HG03521 (cell line): Measurements from ENCODE around the gene AIFM2.
"Not testable (repeated sequence)": the region's sequence is repeated elsewhere in the genome, so short reads cannot be mapped to it uniquely, and the experiment has no call there.

Experiments
- ATAC-seq: cut with Tn5 transposase; IDR thresholded peaks from one replicate; pipeline ENCODE4 v1.9.1; 2021; ENCODE audit warnings: mild to moderate bottlenecking, moderate library complexity; ENCODE audit not compliant: unreplicated experiment

The AIFM2 gene

DNA sequence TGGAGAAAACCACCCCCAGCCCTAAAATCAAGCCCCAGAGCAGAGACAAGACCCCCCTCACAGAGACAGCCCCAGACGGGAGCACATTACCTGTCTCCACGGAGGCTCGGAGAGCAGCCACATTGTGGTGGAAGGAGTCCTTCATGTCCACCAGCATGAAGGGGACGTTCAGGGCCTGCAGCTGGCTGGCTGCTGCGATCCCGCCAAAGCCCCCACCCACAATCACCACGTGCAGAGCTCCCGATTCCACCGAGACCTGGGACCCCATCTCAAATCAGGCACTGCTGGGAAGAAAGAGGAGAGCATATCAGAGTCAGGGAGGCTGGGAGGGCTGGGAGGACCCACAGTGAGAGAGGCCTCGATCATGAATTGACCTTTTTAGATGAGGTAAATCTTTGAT lies 8.8 kb downstream of the AIFM2 start:
- ATAC-seq = no peak

DNA sequence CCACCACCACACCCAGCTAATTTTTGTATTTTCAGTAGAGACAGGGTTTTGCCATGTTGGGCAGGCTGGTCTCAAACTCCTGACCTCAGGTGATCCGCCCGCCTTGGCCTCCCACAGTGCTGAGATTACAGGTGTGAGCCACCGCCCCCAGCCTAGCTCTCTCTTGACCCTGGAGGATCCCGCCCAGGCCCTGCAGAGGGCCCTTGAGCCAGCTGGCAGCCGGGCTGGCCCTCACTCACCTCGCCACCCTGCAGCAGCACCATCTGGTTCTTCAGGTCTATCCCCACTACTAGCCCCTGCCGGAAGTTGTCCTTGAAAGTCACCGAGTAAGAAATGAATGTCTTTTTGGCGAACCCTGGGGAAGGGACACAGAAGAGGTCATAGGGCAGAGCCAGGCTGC lies 9.5 kb downstream of the AIFM2 start:
- not testable (repeated sequence) for ATAC-seq

DNA sequence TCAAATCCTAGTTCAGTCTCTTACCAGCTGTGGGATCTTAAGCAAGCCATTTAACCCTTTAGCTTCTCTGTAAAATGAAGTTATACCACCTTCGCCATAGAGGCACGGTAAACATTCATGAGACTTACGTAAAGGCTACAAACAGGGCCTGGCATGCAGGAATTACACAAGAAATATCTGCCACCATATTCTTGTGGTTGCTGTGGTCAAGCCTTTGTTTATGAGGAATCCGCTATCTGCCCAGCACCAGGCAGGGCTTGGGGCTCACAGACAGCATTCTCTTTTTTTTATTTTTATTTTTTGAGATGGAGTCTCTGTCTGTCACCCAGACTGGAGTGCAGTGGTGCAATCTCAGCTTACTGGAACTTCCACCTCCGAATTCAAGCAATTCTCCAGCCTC lies 9.9 kb downstream of the AIFM2 start:
- ATAC-seq = no peak

DNA sequence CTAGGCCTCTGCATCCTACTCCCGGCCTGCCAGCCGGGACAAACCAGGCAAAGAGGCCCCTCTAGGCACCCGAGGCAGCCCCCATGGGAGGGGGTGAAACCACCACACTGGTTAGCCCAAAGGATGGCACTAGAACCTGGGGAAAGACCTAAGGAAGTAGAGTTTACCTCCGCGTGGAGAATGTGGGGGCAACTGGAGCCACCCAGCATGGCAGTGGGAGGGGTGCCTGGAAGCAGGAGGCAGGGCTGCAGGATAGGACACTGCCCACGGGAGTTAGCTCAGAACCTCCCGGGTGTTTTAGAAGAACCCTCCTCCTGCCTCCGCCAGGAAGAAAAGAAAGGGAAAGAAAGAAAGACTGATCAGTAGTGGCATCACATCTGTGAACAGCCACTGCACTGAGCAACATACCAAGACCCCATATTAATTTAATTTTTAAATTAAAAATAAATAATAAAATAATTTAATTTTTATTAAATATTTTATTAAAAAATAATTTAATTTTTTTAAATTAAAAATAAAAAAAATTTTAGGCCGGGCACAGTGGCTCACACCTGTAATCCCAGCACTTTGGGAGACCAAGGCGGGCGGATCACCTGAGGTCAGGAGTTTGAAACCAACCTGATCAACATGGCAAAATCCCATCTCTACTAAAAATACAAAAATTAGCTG lies 11.2 kb downstream of the AIFM2 start:
- ATAC-seq = no peak

DNA sequence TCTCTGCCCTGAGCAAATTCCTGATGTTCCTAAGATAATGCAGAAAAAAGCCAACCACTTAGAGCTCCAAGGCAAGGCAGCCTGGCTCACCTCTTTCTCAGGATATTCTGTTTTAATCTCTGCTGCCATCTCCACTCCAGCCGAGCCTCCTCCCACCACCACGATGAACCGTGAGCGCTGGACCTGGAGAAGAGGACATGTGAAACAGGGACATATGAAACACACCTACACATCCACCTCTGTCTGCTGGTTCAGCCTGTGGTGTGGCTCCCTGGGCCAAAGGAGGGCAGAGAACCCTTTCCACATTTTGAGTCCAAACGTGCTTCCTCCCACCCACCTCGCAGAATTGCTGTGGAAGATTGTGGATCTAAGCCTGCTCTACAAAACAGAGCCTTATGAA lies 12.2 kb downstream of the AIFM2 start:
- ATAC-seq = no peak

DNA sequence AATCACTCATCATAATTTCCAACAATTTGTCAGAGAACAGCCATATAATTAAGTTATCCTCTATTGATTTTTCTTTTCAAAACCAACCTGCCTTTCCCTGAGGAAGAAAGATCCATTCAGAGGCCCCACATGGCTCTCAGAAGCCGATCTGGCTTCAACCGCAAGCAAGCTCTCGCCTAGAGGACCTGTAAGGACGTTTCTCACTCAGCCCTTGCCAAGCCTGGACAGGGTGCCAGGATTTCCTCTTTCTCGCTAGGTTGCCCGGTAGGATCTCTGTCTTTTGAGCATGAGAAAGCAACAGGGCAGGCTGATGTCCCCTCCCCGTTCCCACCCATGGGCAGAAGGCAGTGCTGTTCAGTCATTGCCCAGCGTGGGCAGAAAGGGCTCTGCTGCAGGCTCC lies 13.0 kb downstream of the AIFM2 start:
- no peak for ATAC-seq

DNA sequence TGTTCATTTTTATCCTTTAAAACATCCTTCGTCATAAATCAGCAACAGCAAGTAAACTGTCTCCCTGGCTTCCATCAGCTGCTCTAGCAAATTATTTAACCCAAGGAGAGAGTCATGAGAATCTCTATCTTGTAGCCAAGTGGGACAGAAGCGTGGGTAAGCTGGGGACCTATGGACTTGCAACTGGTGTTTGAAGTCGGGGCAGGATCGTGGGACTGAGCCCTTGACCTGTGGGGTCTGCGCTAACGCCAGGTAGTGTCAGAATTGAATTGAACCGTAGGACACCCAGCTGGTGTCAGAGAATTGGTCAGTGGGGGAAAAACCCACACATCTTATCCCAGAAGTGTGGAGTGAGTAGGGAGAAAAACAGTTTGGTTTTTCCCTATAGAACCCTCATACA lies 13.4 kb downstream of the AIFM2 start:
- no peak for ATAC-seq

DNA sequence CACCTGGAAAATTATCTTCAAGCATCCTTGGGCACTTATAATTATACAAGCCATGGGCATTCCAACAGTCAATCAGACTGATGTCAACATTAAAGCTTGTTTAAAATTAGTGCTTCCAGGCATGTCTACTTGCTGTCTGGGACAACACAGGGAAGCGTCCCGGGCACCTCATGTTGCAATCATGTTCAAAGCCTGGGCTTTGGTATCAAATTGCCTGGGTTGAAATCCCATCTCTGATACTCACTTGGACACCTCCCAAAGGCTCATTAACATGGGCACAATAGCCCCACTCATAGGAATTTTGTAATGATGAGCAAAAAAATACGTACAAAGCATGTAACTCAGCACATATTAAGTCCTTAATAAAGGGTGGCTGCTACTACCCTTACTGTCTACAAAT lies 14.4 kb downstream of the AIFM2 start:
- no peak for ATAC-seq

DNA sequence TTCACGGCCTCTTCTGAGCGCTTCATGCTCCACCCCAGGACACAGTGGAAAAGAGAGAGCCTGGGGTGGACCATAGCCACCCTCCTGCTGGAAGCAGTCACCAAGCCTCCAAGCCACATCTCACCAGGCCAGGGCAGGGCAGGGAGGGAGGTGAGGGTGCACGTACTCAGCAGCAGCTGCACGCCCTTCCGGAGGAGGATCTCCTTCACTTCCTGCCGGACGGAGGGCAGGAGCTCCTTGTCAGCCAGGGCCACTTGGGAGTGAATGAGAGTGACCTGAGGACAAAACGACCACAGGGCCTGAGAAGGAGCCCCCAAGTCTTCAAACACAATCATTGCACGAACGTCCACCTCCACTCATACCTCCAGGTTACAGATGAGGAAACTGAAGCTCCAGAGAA lies 15.0 kb downstream of the AIFM2 start:
- no peak for ATAC-seq

DNA sequence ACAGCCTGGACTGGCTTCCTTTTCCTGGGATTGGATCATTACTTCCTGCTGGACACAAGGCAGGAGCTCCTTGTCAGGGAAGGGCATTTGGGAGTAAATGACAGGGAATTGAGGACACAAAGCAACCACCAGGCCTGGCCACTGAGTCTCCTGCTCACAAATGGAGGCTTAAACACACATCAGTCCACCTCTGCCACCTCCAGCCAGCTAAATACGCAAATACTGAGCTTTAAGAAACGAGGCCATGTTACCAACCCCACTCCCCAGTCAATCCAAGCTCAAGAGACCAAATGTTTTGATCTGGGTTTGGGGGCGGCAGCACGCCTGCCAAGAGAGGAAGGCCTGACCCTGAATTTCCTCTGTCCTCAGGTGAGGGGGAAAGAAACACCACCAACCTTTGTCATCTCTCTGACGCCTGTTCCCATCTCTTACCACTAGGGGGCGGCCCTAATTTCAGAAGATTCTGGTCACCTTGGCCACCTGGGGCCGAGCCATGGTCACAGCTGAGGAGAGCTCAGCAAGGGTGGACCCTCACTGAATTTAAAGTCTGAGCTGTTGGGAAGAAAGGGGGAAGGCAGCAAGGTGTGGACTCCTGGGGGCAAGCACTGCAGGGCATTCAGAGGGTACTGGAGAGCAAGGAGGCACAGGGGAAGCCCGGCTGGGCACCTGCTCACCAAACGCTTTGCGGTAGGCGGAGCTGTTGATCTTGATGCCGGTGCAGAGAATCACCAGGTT lies 16.5 kb downstream of the AIFM2 start:
- ATAC-seq = no peak

DNA sequence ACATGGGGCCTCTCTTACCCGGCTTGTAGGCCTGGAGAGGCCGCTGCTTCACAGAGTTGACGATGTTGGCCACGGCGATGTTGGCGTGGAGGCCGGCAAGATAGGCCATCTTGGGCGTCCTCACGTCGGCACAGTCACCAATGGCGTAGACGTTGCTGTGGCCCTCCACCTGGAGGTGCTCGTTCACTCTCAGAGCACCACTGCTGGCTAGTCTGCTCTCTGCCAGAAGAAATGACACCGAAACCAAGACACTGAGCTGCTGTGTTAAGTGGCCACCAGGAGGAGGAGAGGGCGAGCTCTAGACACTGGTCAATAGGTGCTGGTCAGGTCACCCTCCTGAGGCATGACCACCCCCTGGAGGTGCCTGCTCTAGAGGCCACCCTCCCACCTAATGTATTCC lies 17.7 kb downstream of the AIFM2 start:
- ATAC-seq = no peak

DNA sequence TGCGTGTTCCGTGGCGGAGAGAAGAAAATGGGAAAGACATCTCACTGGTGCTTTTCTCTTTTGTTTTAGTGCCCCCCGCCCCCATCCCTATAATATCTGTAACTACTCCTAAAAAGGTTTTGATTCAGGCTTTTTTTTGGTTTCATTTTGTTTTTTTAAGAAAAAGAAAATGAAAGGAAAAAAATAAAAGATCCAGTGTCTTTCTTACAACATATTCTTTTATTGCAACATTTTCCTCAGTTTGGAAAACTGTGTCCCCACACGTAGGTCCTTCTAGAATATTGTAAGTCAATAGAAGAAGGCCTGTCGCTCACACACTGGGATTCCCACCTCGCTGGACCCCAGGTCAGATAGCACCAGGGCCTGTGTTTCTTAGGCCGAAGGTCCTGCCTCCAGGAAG lies 20.6 kb downstream of the AIFM2 start:
- no peak for ATAC-seq

DNA sequence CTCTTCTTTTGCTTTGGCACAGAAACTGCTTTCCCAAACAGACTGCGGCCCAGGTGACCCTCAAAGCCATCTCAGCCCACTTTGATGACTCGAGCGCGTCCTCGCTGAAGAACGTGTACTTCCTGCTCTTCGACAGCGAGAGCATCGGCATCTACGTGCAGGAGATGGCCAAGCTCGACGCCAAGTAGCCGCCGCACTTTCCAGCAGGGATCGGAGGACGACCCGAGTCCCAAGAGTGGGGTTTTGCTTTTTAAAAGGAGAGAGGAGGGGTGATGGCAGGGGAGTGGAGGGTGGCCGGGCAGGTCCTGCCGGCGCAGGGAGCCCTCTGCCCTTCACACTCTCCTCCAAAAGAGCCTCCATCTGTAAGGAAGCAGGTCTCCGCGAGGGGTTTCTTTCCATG lies 21.1 kb downstream of the AIFM2 start:
- ATAC-seq = no peak

DNA sequence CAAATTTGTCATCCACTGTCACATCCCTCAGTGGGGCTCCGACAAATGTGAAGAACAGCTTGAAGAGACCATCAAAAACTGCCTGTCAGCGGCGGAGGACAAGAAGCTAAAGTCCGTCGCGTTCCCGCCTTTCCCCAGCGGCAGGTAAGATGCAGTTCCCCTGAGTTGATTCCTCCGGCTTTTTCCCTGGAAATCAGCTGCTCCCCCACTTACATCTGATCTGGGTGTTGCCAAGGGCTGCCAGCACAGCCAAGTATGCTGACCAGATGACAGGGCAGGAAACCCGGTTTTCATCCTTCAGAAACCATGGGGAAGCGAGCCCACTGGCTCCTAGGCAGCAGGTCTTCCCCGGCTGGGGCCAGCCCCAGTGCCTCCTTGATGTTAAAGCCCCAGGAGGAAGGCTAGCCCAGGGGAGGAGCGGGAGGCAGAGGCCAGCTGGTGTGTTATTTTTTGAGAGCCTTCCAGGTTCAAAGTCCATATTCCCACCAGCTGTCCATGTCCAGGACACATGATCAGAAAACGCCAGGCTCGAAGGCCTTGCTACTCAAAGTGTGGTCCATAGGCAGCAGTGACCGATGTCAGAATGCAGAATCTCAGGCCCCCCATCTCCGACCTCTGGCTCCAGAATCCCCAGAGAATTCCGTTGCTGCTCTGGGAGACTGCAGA lies 23.4 kb downstream of the AIFM2 start:
- ATAC-seq = no peak

DNA sequence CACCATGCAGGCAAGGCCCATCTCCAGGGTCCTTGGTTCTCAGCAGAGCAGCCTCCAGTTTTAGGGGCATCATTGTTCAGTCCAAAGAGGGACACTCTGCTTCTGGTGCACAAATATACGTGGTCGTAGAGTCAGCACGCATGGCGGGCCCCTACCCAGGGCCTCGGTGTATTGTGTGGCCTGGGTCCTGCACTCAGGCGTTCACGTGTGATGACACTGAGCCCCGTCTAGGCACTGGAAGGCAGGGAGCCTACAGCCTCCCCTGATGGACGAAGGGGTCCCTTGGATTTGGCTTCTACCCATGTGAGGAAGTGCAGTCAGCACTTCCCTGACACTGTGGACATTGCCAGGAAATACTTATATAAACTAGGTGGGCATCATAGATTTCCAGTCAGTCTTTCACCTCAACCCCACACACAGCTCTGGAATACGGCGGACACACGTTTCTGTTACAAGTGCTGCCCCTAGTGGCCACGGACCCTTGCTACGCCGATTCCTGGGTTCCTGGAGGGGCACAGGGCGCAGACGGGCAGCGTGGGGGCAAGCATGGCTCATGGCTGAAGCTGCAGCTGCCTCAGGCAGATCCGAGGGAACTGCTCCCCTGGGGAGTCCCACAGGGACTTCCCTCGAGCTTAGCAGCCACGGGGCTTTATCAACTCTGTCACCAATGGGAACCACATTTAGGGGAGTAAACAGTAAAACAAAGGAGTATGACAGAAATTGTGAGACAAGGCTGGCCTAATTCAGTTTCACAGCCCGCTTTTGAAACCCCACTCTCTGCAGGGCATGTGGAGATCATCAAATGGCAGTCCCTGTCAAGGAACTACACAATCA lies 25.4 kb downstream of the AIFM2 start:
- ATAC-seq = no peak

DNA sequence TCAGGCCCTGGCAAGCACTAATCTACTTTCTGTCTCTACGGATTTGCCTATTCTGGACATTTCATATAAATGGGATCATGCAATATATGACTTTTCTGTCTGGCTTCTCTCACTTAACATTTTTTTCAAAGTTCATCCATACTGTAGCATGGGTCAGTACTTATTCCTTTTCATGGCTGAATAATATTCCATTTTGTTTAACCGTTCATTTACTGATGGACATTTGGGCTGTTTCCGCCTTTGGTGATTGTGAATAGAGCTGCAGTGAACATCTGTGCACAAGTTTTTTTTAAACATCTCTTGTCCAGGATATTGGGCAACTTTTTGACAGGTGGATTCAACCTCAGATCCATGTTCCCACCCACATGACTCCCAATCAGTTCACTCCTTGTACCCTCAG lies 31.0 kb downstream of the AIFM2 start:
- no peak for ATAC-seq

DNA sequence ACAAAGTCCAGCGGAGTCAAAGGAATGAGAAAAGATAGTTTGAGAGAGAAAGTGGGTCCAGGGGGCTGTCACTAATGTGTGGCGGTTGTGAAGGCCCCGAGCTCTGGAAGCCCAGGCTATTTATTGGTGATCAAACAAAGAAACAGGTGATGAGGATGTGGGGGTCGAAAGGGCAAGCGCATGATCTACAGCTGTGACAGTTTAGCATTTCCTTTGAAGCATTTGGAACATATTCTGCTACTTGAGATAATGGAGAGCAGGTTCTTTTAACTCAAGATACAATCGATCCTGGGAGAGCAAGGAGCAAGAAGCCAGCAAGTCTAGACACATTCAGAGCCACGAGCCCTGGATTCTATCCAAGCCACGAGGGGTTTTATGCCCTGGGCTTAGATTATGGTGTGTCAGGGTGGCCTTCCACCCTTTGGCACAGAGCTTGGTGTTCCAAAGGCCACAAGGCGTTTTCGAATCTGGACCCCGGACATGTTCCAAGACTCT lies 31.5 kb downstream of the AIFM2 start:
- not testable (repeated sequence) for ATAC-seq

DNA sequence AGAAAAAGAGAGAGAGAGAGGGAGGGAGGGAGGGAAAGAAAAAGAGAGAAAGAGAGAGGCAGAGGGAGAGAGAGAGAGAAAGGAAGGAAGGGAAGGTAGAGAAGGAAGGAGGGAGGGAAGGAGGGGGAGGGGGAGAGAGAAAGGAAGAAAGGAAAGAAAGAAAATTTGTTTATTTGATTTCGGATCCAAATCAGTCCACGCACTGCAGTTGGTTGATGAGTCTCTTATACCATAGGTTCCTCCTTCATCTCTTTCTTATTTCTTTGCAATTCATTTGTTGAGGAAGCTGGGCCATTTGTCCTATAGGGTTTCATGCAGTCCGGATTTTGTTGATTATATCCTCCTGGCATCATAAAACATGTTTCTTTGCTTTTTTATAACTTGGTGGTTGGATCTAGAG lies 34.4 kb downstream of the AIFM2 start:
- no peak for ATAC-seq

DNA sequence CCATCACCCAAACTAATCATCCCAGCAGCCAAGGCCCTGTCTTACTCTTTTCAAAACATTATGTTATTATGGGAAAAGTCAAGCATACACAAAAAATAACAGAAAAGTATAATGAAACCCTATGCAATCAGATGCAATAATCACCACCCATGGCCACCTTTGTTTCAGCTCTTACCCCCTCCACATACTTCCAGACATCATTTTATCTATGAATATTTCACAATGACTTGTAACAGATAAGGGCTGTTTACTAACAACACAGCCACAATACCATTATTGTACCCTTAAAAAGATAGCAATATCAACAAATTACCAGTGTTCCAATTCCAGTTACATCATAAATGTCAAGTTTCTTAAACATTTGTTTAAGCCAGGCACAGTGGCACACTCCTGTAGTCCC lies 35.2 kb downstream of the AIFM2 start:
- no peak for ATAC-seq

DNA sequence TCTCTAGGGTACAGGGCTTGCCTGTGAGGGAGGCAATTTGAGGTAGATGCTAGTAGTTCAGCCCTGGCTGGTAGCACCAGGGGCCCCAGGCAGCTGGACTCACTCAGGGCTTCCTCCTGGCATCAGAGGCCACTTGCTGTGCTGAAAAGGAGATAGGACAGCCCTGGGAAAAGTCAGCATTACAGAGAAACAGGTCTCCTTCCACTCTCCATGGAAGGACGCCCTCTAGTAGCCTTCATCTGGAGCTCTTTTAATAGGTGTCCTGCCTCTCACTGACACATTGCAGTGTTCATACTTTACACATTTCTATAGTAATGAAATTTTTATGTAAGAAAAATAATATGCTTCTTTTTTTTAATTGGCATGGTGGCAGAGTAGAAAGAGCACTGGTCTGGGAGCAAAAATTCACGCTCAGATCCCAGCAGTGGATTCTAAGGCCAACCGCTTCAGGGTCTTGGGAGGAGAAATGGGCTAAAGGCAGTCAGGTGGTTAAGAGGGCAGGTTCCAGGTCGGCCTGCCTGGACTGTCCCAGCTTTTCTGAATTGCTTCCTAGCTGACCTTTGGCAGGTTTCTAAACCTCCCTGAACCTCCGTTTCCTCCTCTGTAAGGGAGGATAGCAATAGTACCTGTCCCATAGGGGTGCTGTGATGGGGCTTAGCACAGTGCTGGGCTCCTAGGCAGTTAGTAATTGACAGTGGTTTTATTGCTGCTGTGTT lies 35.8 kb downstream of the AIFM2 start:
- no peak for ATAC-seq
